ENCODE results near the gene LIMK2. TPM values are rescaled to one million over a fixed set of nuclear protein-coding genes. Genes with fewer than 3 reads are reported as not detected.

Gene LIMK2
- total RNA-seq, 1 experiment from 2014 or later: 42.8 TPM

GRCh38 chr22:31178859-31179258, 33.2 kb upstream of the LIMK2 start:
- CTCF ChIA-PET: no interaction called here
- Mint-ChIP-seq H3K9me3 (peaks cover 5% of the 10 kb centered on the region; the same call in 1 of the 2 replicates), H3K27ac (no peak overlapping the region), H3K4me3 (no peak overlapping the region), H3K4me1 (no peaks in the 10 kb centered on the region), H3K27me3 (ENCODE audit: low read depth) (no peaks in the 10 kb centered on the region), H3K36me3 (peaks cover 12% of the 10 kb centered on the region)
- TF ChIP-seq ZNF138 (CRISPR knock-in tag; conservative IDR thresholded peaks at IDR 0.05) (no peak), ZNF121 (CRISPR knock-in tag; IDR thresholded peaks at IDR 0.05) (no peak), ZSCAN18 (CRISPR knock-in tag; IDR thresholded peaks at IDR 0.05) (no peak), NR2C2 (CRISPR knock-in tag; IDR thresholded peaks at IDR 0.05) (no peak), IRF1 (CRISPR knock-in tag; IDR thresholded peaks at IDR 0.05) (no peak), IRF2 (CRISPR knock-in tag; IDR thresholded peaks at IDR 0.05; ENCODE audit: borderline replicate concordance, low read depth) (no peak), AR (CRISPR knock-in tag; IDR thresholded peaks at IDR 0.05) (no peak), GTF2I (CRISPR knock-in tag; conservative IDR thresholded peaks at IDR 0.05) (no peak), ZNF232 (CRISPR knock-in tag; IDR thresholded peaks at IDR 0.05) (no peak), MAX (CRISPR knock-in tag; IDR thresholded peaks at IDR 0.05) (no peak), ELF4 (CRISPR knock-in tag; IDR thresholded peaks at IDR 0.05; ENCODE audit: low read depth) (no peak), NR1H2 (CRISPR knock-in tag; IDR thresholded peaks at IDR 0.05) (no peak), ETV6 (CRISPR knock-in tag; IDR thresholded peaks at IDR 0.05) (no peak), CTCF (IDR thresholded peaks at IDR 0.05) (no peak), GABPB1 (CRISPR knock-in tag; IDR thresholded peaks at IDR 0.05) (no peak), NFYB (CRISPR knock-in tag; conservative IDR thresholded peaks at IDR 0.05; ENCODE audit: low read depth) (no peak)
- POLR2A ChIA-PET: no interaction called here
- no peak for ATAC-seq
- DNase-seq (ENCODE audit: low spot score): no peak

- no peaks in the 10 kb centered on the region for H3K4me1 Mint-ChIP-seq
- H3K36me3 Mint-ChIP-seq: peaks cover 15% of the 10 kb centered on the region
- DNase-seq (ENCODE audit: low spot score) (no peak), ATAC-seq (no peak)
- H3K4me3 Mint-ChIP-seq: no peak overlapping the region
- ChIA-PET POLR2A (no interaction called here), CTCF (no interaction called here)
- no peaks in the 10 kb centered on the region for H3K27me3 Mint-ChIP-seq (ENCODE audit: low read depth)
- H3K9me3 Mint-ChIP-seq: peaks cover 5% of the 10 kb centered on the region; the same call in 1 of the 2 replicates
- no peak overlapping the region; the same call in 1 of the 2 replicates for H3K27ac Mint-ChIP-seq
- TF ChIP-seq USF1 (CRISPR knock-in tag; IDR thresholded peaks at IDR 0.05) (no peak), AFF4 (CRISPR knock-in tag; IDR thresholded peaks at IDR 0.05; ENCODE audit: borderline replicate concordance) (no peak), ZNF532 (CRISPR knock-in tag; IDR thresholded peaks at IDR 0.05; ENCODE audit: borderline replicate concordance) (no peak)
These were observed 32.8 kb upstream of the LIMK2 start for GRCh38 chr22:31179345-31179744.
